PC-9 (cell line): ENCODE measurements around the gene CLMN. TPM values are rescaled to one million over a fixed set of nuclear protein-coding genes. Genes with fewer than 3 reads are reported as not detected.

Experiments used
- BruUV-seq: library from RNA; stranded (reverse); fragments of 400-500 nt; replicated peaks from 2 replicates; lab custom pipeline; 2021; lab: Mats Ljungman, UMichigan
- CTCF ChIA-PET: fragments of 300-600 bp; sonication (Branson Sonifier 250); formaldehyde crosslinking; loops from one replicate; lab custom pipeline; 2022; ENCODE audit warnings: antibody characterized with exemption; lab: Charles Lee
- POLR2A ChIA-PET: fragments of 300-600 bp; sonication (Branson Sonifier 250); formaldehyde crosslinking; loops from one replicate; lab custom pipeline; 2022; ENCODE audit warnings: antibody characterized with exemption; ENCODE audit not compliant: unreplicated experiment; lab: Charles Lee
- DNase-seq, 2 experiments: peaks; one replicate each; pipeline versions ENCODE4 v3.0.0 to v3.0.0-alpha.2; 2015 to 2022; ENCODE audit warnings: mixed read lengths in 1 of 2
- H2AFZ ChIP-seq: fragments of 200-600 bp; sonication (generic); 2 replicates; pipeline ENCODE4 v1.8.1; 2017; ENCODE audit warnings: antibody characterized with exemption
- H3F3A ChIP-seq: fragments of 200-600 bp; sonication (generic); 2 replicates; pipeline ENCODE4 v1.8.1; 2017; ENCODE audit warnings: antibody characterized with exemption, mild to moderate bottlenecking, low read depth; ENCODE audit not compliant: insufficient read depth
- H3K27ac ChIP-seq: fragments of 200-600 bp; sonication (generic); 2 replicates; pipeline ENCODE4 v1.6.1; 2016; ENCODE audit warnings: mixed run types
- H3K27me3 ChIP-seq: fragments of 200-600 bp; sonication (generic); 2 replicates; pipeline ENCODE4 v1.6.1; 2016; ENCODE audit warnings: low read depth, mixed run types; ENCODE audit not compliant: insufficient read depth
- H3K36me3 ChIP-seq: fragments of 200-600 bp; sonication (generic); 2 replicates; pipeline ENCODE4 v1.6.1; 2016; ENCODE audit warnings: low read depth, mixed run types
- H3K4me1 ChIP-seq: fragments of 200-600 bp; sonication (generic); replicated peaks from 2 replicates; pipeline ENCODE4 v1.6.1; 2016; ENCODE audit warnings: mixed run types; ENCODE audit not compliant: insufficient read depth
- H3K4me2 ChIP-seq: fragments of 200-600 bp; sonication (generic); 2 replicates; pipeline ENCODE4 v1.6.1; 2017; ENCODE audit warnings: mixed run types
- H3K4me3 ChIP-seq: fragments of 200-600 bp; sonication (generic); 2 replicates; pipeline ENCODE4 v1.6.1; 2016; ENCODE audit warnings: mixed run types
- H3K79me2 ChIP-seq: fragments of 200-600 bp; sonication (generic); 2 replicates; pipeline ENCODE4 v1.6.1; 2017; ENCODE audit warnings: low read depth, mixed run types
- H3K9me2 ChIP-seq: fragments of 200-600 bp; sonication (generic); 2 replicates; pipeline ENCODE4 v1.8.1; 2017; ENCODE audit warnings: mild to moderate bottlenecking; ENCODE audit not compliant: insufficient read depth
- H3K9me3 ChIP-seq: fragments of 200-600 bp; sonication (generic); 2 replicates; pipeline ENCODE4 v1.8.1; 2016; ENCODE audit warnings: low read depth; ENCODE audit not compliant: insufficient read depth
- H4K20me1 ChIP-seq: fragments of 200-600 bp; sonication (generic); 2 replicates; pipeline ENCODE4 v1.8.1; 2017; ENCODE audit not compliant: insufficient read depth
- EZH2 ChIP-seq: fragments of 200-600 bp; sonication (generic); IDR thresholded peaks from 2 replicates; pipeline ENCODE4 v1.8.0; 2017; ENCODE audit warnings: antibody characterized with exemption, low read depth
- intact Hi-C: fragments of 100-400 bp; cut with micrococcal nuclease; formaldehyde crosslinking; loops from one replicate; pipeline ENCODE4 v1.10.0; 2022; ENCODE audit not compliant: unreplicated experiment
- total RNA-seq: library from RNA; stranded (reverse); gene quantifications from 2 replicates; pipeline ENCODE4 v1.2.3, GENCODE V29; 2021
- TF ChIP-seq, protein P1 (sequence below): fragments of 200-600 bp; sonication (generic); conservative IDR thresholded peaks from 2 replicates; pipeline ENCODE4 v1.6.1; 2017; ENCODE audit warnings: mixed run types, antibody characterized with exemption, mild to moderate bottlenecking, moderate library complexity

The CLMN gene
- total RNA-seq, 1 experiment from 2014 or later: 15.8 TPM

DNA sequence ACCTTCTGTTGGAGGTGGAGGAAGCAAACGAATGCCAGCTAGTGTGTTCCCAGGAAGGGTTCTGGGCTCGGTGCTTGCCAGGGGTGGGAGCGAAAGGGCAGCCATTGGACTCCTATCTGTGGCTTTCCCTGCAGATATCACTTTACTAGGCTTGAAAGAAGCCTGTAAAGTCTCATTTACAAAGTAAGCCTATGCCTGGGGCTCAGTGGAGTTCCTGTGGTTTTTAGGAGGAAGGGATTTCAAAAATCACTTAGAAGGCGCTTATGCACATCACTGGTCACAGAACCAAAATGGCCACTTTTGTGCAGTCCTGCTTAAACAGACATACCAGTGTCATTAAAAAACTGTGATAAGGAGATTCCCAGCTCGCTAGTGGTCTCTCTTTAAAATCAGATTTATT, 22.7 kb downstream of the CLMN start:
- CTCF ChIA-PET: no interaction called here
- Histone ChIP-seq H3K4me1 (peaks cover 11% of the 10 kb centered on the region; the same call in 1 of the 2 replicates), H4K20me1 (no peaks in the 10 kb centered on the region), H2AFZ (no peak overlapping the region), H3K4me2 (no peak overlapping the region), H3K79me2 (no peaks in the 10 kb centered on the region), H3K36me3 (no peaks in the 10 kb centered on the region), H3K9me2 (no peaks in the 10 kb centered on the region), H3K9me3 (no peaks in the 10 kb centered on the region), H3K4me3 (no peak overlapping the region), H3K27me3 (no peaks in the 10 kb centered on the region), H3F3A (no peaks in the 10 kb centered on the region), H3K27ac (no peak overlapping the region)
- intact Hi-C loops: no loop called here
- no TSS peak for BruUV-seq
- TF ChIP-seq, protein P1, sequence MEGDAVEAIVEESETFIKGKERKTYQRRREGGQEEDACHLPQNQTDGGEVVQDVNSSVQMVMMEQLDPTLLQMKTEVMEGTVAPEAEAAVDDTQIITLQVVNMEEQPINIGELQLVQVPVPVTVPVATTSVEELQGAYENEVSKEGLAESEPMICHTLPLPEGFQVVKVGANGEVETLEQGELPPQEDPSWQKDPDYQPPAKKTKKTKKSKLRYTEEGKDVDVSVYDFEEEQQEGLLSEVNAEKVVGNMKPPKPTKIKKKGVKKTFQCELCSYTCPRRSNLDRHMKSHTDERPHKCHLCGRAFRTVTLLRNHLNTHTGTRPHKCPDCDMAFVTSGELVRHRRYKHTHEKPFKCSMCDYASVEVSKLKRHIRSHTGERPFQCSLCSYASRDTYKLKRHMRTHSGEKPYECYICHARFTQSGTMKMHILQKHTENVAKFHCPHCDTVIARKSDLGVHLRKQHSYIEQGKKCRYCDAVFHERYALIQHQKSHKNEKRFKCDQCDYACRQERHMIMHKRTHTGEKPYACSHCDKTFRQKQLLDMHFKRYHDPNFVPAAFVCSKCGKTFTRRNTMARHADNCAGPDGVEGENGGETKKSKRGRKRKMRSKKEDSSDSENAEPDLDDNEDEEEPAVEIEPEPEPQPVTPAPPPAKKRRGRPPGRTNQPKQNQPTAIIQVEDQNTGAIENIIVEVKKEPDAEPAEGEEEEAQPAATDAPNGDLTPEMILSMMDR: no peak
- no peak for TF ChIP-seq EZH2
- POLR2A ChIA-PET: no interaction called here
- peak in 1 of 2 experiments; percentile 41 for DNase-seq

GRCh38 chr14:95295600-95296376, 23.9 kb downstream of the CLMN start:
- Histone ChIP-seq H3K9me3 (no peaks in the 10 kb centered on the region), H3K9me2 (no peaks in the 10 kb centered on the region), H3K36me3 (no peaks in the 10 kb centered on the region), H3K4me2 (peak overlapping the region; percentile 25; the same call in 1 of the 2 replicates), H3K27ac (no peak overlapping the region), H3K79me2 (no peaks in the 10 kb centered on the region), H3K4me3 (no peak overlapping the region), H3F3A (no peaks in the 10 kb centered on the region), H3K27me3 (no peaks in the 10 kb centered on the region), H2AFZ (no peak overlapping the region), H4K20me1 (no peaks in the 10 kb centered on the region), H3K4me1 (peaks cover 11% of the 10 kb centered on the region; the same call in 1 of the 2 replicates)
- intact Hi-C loops: no loop called here
- POLR2A ChIA-PET: no interaction called here
- BruUV-seq: no TSS peak
- no peak for TF ChIP-seq EZH2
- TF ChIP-seq, protein P1: no peak
- CTCF ChIA-PET: no interaction called here
- DNase-seq: no peak

DNA sequence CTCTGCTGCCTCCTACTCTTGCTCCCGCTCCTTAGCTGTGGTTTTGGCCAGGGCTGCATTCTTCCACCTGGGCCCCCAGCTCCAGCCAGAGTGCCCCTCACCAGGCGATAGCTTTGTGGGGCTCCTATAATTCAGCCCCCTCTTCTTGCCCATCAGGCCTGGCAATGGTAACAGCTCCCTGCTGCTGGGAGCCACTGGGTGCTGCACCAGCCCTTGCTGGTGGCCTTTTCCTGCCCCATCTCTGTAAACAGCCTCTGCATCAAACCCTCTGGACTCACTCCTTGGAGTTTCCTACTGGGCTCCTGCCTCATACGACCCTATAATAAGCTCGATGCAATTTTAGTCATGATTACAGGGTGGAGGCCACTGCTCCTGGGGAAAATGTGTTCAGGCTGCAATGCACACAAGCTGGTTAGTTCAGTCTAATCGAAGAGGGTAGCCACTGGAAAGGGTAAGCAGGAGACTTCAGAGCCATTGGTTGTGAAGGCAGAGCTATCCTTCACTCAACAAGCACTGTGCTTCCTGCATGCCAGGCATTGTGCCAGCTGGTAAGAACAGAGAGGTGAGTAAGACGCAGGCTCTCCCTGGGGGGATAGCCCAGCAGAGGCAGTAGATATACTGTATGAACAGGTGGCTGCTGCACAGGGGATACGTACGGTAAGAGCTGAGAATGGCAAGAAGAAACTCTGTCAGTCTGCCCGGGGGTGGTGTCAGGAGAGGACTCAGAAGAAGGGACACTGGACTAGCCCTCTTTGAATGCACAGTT, 24.7 kb downstream of the CLMN start:
- Histone ChIP-seq H4K20me1 (no peaks in the 10 kb centered on the region), H3K9me3 (no peaks in the 10 kb centered on the region), H3K27me3 (no peaks in the 10 kb centered on the region), H3K4me3 (no peak overlapping the region), H3F3A (no peaks in the 10 kb centered on the region), H3K79me2 (no peaks in the 10 kb centered on the region), H3K4me2 (peak overlapping the region; percentile 25), H3K27ac (peak overlapping the region; percentile 39; the same call in 1 of the 2 replicates), H3K9me2 (no peaks in the 10 kb centered on the region), H3K4me1 (peaks cover 11% of the 10 kb centered on the region; the same call in 1 of the 2 replicates), H3K36me3 (no peaks in the 10 kb centered on the region), H2AFZ (no peak overlapping the region)
- DNase-seq: peak in 1 of 2 experiments; percentile 89
- POLR2A ChIA-PET: no interaction called here
- intact Hi-C loops: no loop called here
- no TSS peak for BruUV-seq
- CTCF ChIA-PET: interaction anchor here (0.5 kb wide), 1 partner anchor 176 kb away, joined by 3 read pairs; no protein-coding TSS in a partner anchor
- TF ChIP-seq EZH2: no peak
- TF ChIP-seq, protein P1: no peak
